T-helper 1 cell (primary cell): ENCODE measurements around the gene AFF3.
A peak's percentile ranks its signal among the peaks of the same experiment; 100 is the strongest.
"Not testable (repeated sequence)": the region's sequence is repeated elsewhere in the genome, so short reads cannot be mapped to it uniquely, and the experiment has no call there.

Experiments
- DNase-seq, 5 donors: peaks; one replicate each; pipeline ENCODE4 v3.0.0-alpha.2; 2012 to 2020

AFF3 gene

DNA sequence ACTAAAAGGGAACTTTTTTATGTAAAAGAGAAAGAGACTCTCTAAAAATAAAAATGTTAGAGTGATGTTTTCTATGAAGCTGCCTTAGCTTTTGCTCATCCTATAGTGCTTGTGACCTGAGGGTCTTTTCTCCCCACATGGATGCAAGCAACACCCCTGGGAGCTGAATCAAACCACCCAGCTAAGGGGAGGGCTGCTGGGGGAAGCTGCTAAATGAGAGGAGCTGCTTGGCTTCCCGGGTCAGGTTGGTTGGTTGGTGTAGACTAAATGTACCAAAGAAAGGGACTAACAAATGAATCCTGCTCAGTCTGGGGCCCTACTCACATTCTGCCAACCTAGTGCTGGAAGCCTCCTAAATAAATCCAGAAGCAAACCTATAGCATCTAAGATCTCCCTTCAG, 35.0 kb downstream of the AFF3 start:
- no peak for DNase-seq

DNA sequence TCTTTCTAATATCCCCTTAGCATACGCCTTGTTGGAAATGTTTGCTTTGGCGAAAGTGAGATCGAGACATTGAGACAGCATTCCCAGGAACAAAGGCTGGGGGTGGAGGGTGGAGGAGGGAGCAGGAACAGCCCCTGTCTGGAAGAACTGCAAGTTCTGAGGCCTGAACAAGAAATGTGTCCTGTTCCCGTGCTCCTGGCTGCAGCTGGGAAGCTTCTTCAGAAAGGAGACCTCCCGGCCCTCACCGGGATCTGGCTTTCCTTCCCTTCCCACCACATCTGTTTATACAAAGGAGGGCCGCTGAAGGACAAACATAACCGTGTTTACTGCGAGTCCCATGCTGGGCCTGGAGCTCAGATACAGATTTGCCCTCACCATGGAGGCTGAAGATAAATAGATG, 35.9 kb downstream of the AFF3 start:
- DNase-seq = no peak

DNA sequence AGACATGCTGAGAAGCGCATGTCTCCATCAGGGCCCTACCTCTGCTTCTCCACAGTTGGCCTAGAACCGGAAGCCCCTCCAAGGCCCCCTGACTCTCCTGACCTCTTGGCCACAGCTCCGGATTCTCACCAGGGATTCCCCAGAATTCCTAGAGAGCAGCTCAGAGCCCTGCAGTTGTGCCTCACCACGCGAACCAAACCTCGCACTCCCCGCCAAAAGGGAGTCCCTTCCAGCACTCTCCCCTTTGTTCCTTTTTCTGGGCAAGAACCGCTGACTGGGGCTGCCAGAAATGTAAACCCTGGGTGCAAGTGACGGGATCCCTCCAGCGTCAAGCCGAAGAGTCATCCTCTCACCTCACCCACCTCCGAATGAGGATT, 36.7 kb downstream of the AFF3 start:
- DNase-seq = no peak

DNA sequence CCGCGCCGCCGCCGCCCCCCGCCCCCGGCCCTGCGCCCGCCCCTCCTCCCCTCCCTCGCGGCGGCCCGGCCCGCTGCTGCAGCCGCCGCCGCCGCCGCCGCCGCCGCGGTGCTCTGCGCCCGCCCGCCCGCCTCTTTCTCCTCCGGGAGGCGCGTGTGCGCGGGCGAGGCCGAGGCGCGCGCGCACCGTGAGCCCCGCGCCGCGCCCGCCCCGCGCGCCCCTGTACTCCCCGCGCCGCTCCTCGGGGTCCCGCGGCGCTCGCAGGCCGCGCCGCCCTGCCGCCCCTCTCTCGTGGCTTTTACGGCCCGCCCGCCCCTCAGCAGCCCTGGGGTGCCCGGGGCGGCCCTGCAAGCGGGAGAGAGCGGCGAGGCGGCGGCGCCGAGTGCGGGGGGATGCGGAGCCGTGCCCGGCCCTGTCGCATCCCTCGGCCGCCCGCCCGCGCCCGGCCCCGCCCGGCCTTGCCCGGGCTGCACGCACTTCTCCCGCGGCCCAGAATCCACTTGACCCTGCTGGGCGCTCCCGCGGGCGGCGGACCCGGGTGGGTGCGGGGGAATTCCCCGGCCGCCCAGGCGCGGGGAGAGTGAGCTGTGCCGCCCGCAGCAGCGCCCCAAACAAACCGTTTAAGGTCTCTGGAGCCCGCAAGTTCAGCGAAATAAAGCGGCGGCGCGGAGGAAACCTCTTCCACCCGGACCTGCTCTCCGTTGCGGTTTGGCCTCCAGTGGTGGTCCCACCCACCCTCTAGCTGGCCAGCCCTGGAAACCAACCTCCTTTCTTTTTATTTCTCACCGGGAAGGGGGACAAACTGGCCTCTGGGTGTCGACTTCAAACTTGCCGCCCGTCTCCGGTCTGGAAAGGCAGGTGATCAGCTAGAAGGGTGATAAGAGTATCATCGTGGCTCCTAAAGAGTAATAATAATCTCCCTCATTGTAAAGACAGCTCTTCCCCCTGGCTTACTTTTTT, 37.4 kb downstream of the AFF3 start:
- DNase-seq = peak in 1 of 5 donors; percentile 19

DNA sequence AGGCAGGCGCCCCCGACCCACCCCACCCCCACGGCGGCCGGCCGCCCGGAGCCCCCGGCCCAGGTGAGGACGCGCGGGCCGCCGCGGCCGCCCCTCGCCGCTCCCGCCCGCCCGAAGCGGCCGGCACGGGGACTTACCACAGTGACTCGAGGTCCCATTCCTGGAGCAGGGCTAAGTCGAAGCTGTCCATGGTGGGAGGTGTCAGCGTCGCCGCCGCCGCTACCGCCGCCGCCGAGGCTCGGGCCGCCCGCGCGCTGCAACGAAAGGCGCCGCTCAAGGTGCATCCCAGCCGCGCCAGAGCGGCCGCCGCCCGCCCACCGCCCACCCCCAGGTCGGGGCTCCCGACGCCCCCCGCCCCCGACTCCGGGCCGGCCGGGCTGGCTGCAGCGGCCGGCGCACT, 38.1 kb downstream of the AFF3 start:
- not testable (repeated sequence) for DNase-seq

DNA sequence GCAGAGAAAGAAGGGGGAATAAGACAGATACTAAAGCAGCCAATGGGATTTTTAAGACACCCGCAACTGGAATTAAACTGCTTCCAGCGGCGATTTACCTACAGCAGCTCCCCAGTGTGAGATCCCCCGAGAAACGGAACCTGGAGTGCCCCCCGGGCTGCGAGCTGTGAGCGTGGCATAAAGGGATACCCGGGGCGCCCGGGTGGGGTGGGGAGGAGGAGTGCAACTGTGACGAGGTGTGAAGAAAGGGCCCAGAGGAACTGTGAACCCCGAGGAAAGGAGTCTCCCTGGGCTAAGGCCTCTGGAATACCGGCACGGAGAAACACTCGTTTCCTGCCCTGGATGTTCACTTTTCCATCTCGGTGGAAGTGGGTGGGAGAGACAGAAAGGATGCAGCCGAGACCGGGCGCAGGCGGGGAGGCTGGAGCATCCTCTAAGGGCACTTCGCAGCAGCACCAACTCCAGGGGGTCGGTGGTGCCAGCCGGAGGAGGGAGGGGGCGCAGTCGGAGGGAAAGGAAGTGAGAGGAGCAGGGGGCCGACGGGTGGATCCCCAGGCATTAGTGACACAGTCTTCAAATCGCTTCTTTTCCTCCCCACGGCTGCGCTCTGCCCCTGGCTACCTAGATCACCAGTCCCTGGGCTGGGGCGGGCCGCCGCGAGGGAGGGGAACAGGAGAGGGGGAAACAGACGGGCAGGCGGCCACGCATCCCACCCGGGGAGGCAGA, 38.7 kb downstream of the AFF3 start:
- DNase-seq = not testable (repeated sequence)

DNA sequence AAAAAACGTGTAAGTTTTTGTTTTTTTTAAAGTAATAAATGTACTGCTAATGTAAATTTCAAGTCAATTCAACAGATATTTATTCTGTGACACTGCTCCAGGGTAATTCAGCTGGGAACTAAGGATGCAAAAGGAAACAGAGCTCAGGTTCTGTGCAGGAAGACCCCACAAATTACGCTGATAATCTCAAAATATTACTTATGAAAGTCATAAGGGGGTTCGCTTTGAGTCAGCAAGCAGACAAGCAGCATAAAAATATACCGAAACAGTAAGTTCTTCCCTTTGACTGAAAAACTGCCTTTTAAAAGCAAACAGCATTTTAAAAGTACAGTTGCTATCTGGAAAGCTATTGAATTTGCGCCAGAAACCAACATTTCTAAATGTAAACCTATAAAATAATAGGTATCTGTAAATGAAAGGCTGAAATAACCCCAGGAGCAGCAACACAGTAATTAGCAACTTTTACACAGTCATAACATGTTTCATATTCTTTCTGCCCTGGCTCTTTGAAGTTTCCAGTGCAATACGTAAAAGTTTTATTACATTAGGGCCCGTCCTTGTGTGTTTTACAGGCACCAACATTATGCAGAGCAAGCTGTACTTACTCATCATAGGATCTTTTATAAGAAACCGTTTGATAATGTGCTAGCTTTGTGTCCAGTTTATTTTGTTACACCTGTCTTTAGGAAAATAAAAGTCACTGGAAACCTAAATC, 39.8 kb downstream of the AFF3 start:
- DNase-seq = not testable (repeated sequence)

DNA sequence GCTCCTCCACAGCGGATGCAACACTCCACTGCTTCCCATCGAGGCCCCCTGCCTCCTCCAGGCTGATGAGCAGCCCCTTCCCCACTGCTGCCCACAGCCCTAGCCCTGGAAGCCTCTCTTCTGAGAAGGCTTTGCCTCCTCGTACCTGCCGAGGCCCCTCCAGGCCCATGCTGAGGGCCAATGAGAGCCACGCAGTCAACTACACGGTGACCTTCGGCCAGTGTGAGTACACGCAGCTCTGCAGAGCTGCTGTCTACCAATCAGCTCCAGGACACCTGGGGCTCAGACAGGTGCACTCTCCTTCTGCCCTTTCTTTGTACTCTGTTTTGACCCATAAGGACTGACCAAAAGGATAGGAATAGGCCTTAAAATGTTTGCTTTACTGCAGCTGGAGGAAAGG, 43.5 kb downstream of the AFF3 start:
- DNase-seq = not testable (repeated sequence)

DNA sequence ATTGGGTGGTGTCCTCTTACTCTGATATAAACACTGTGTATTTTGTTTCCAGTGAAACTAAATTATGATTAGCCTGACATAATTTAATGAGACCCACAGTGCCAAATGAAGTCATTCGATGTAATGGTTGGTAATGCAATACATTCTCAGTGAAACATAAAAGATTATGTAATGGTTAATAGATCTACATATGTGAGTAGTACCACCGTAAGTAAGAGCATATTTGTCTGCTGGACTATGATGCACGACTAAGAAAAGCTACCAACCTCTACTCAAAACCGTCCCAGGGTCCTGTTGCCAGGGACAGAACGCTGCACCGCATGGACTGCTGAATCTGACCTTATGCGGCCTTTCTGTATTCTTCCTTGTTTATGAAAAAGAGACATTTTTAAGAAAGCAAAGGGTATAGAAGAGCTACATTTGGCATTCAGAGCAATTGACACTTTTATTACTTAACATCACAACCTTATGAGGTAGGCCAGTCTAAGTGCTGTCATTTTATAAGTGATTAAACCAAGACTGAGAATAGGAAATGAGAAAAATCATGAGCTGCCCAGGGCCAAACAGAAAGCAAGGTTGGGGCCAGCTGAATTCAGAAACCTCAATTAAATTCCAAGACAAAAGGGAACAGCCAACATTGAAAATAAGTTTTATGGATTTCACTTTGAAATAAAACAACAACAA, 44.6 kb downstream of the AFF3 start:
- not testable (repeated sequence) for DNase-seq

DNA sequence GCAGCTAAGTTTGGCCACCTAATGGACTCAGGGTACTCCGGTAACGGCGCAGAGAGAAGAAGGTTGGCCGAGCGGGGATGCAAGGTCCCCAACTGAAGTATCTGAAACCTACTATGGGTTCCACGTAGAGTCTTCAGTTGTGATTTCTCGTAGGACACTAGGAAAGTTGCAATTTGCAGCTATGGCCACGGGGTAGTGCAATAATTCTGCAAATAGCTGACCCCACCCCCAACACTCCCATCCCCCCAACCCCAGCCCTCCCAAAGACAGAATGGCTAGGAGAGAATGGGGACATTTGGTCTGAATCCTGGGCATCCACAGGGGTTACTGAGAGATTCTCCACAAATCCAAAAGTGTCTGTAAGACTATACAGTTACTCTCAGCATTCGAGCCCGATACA, 46.5 kb downstream of the AFF3 start:
- DNase-seq = not testable (repeated sequence)

DNA sequence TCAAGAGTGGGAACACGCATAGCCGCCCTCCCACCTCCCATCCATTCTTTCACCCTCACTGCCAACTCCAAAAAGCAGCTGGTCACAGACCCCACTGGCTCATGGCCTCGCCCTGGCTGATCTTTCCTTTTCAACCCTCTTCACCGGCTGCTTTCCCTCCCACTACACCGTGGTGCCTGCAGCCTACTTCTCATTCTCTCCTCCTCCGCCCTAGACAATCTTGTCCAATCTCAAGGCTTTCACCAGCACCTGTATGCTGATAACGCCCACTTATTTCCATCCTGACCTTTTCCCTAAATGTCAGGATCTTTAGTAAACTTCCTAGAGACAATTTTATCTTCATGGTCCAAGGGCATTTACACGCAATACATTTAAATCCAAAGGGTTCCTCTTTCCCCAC, 50.6 kb downstream of the AFF3 start:
- not testable (repeated sequence) for DNase-seq

DNA sequence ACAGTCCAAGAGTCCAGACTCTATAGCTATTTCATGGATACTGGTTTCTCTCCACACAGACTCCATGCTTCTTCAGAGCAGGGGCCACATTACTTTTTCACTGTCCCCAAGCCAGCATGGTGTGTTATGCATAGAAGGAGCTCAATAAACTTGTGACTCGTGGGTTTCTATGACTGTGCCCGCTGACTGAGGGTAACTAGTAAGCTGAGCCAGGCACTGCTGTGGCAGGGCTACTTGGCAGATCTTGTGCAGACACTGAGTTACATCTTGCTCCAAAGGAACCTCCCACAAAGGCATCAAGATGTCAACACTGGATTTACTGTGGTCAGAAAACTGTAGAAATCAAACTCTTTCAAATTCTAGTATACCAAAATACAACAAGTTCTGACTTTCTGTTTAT, 56.6 kb downstream of the AFF3 start:
- not testable (repeated sequence) for DNase-seq

DNA sequence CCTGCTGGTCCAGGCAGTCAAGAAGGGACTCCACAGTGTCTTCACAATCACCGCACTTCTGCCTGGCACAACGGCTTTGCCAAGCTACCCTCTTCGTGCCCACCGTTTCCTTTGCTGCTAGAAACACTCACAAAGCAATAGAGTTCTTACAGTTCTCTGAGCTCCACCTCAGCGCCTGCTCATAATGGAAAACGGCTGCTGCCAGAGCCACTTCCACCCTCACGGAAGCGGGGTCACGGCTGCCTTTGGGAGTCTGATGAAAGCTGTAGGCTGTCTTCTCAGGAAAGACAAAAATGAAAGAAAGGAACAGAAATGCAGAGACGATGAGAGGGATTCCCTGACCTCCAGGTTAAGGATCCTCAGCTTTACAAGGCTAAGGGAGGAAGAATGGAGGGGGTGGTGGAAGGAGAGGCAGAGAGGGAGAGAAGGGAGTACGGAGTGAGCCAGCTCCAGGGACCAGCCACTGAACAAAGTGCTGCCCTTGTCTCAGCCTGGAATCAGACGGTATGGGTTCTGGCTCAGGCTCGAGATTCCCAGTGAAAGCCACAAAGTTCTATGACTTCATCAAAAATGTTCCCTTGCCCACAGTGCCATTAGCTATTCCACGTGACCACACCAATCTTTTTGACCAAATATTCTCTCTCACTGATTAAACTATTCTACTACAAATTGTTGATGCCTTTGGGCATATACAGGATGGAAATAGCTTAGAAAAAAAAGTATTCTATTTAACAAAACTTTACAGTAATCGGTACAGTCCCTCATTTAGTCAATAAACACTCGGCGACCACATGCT, 58.8 kb downstream of the AFF3 start:
- DNase-seq = not testable (repeated sequence)

DNA sequence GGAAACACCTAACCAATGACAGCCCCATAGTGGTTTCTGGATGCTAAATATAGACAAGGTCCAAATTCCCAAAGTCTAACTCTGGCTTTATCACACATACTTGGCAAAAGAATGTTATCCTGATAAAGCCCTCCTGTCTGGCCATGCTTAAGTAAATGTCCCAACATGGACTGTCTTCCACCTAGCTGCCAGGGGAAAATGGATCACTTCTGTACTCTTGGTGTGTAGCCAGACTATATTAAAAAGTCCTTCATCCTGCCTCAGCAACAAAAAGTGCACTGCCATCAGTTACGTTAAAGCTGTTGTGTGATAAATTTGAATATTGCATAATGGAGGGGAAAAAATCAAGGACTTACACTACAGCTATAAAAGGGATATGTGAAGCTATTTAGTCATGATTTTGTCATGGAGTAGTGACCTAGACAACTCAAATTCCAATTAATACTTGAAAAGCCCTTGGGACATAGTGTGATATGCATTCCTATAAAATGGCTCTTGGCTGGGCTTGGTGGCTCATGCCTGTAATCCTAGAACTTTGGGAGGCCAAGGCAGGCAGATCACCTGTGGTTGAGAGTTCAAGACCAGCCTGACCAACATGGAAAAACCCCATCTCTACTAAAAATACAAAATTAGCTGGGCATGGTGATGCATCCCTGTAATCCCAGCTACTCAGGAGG, 60.0 kb downstream of the AFF3 start:
- DNase-seq = not testable (repeated sequence)

DNA sequence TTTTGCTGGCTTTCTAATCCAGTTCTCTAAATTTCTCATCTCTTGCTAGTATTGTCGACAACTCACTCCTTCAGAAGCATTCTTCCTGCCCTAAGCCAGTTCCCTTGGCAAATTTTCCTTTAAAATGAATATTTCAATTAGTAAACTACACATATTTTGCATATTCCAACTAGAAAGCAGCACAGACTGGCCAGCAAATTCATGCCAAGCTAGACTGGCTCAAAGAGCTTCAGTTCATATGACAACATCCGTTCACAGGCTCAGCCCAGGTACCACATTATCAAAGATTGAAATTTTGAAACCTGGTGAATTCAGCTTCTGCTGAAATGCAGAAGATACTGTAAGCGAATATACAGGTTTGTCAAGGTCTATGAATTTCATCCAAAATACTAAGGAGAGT, 64.5 kb downstream of the AFF3 start:
- no peak for DNase-seq

DNA sequence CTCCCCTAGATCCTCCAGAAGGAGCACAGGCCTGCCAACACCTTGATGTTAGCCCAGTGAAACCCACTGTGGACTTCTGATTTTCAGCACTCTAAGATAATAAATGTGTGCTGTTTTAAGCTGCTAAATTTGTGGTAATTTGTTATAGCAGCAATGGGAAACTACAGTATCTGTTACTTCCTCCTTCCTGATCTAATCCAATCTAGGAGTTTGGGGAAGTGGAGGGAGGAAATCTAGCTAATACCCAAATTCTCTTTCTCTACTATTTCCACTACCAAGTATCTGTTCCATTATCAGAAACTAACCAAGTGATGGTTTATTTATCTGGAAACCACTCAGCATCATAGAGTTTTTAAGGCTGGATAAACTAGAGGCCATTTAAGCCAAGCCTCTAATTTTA, 64.9 kb downstream of the AFF3 start:
- DNase-seq = no peak

DNA sequence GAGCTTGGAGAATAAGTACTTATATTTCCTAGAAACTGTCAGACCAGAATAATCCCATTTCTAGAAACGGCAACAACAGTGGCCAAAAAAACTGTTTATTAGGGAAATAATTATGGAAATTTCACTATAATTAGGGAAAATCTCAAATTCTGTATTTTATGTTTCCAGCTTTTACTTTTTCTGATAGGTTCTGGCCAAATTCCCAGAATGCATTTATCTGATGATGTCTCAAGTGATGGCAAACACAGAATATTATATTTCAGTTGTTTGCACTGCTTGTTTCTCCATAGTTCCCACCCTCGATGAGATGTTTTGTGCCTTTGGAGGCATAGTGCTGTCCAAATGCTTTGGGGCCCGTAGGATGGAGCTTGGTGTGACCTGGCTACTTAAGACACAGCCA, 66.9 kb downstream of the AFF3 start:
- DNase-seq = no peak

DNA sequence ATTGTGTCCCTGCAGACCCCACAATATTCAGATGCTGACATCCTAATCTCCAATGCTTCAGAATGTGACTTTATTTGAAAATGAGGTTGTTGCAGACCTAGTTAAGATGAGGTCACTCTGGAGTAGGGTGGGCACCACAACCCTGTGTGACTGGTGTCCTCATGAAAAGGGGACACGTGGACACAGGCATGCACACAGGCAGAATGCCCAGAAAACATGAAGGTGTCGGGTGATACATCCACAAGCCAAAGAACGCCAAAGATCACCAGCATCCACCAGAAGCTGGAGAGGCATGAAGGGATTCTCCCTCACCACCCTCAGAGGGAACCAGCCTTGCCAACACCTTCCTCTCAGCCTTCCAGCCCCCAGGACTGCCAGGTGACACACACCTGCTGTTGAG, 69.3 kb downstream of the AFF3 start:
- no peak for DNase-seq

DNA sequence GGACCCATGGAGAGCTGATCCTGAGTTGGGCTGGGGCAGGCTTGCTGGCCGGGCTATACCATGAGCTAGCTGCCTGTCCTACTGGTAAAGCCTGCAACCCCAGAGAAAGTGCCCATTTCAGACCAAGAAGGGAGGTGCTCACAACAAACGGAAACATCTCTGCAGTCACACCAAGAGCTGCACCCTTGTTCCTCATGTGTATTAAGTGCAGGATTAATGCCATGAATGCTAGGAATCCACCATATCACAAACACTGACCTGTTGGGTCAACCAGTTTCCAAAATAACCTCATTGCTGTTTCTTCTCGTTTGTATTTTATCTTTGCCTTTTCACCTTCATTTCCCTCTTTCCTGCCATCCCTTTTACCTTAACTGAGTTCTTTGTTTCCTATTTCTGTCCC, 69.9 kb downstream of the AFF3 start:
- no peak for DNase-seq

DNA sequence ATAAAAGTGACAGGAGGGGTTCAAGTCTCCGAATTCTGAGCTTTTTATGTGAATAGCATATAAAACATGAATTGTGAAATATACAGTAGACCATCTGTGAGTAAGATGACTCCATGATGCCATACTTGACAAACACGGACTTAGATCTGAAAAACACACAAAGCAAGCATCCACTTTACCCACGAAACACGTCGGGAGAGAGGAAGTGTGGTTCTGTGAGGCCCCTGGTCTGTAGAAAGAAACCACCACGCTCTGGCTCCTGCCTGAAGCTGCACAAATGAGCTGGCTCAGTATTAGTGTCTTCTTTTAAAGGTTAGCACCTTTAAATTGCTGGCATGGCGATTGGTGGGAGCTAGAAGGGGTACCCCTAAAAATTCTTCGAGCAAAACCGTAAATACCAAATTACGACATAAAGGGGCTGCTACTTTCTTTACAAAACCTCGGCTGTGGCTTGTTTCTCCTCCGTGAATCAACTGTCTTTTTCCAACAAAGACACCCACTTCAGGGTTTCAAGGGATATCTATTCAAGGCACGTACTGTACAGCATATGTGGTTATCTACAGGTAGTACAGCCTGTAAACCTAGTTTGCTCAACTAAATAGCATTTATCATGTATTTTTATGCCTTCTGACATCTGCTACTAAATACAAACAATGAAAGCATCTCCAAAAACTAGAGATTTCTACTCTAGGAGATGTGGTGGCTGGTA, 70.9 kb downstream of the AFF3 start:
- DNase-seq = no peak

DNA sequence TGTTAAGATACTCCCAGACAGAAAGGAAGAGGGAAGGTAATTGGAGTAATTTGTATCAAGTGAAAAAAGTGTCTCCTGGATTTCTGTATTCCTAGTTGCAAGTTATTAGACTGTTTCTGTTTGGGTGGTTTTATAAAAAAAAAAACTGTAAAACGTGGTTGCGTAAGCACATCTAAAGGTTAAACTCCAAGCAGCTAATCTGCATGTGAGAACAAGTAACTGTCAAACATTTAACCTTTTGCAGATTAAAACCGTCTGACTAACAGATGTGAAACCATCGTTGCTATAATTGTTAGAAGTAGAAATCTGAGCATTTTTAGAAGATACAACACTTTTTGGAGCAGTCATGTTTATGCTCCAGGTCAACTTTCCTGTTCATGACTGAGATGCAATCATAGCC, 72.3 kb downstream of the AFF3 start:
- DNase-seq = no peak
